Occipital lobe (tissue), 2 donors: ENCODE results near the gene JAKMIP2. TPM values are rescaled to one million over a fixed set of nuclear protein-coding genes. Genes with fewer than 3 reads are reported as not detected.
"Not testable (repeated sequence)": the region's sequence is repeated elsewhere in the genome, so short reads cannot be mapped to it uniquely, and the experiment has no call there.

Experiments
- DNase-seq: peaks from one replicate; lab custom pipeline; 2025; lab: John Stamatoyannopoulos, UW
- total RNA-seq: library from RNA; depleted of rRNA; stranded (reverse); fragments of >200 nt; gene quantifications from one replicate; pipeline ENCODE4 v1.2.3, GENCODE V29; 2014

JAKMIP2 gene
- total RNA-seq, 1 donor from 2014 or later = 67.7 TPM

- no peak for DNase-seq
These were observed 221.7 kb downstream of the JAKMIP2 start for GRCh38 chr5:147560718-147561331.

DNA sequence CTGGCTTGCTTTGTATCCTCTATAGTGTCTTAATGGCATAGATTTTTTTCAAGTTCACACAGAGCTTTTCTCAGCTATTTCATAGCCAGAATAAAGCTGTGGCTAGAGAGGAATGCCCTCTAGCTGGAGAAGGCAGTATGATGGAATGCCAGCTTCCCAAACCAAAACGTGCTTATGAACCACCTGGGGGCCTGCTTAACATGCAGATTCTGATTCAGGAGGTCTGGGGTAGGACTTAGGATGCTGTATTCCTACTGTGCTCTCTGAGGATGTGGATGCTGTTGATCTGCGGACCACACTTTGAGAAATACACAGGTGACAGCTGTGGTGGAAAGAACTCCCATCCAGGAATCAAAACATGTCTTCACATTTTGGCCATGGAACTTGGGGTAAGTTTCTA is 222.8 kb downstream of the JAKMIP2 start:
- no peak for DNase-seq

DNA sequence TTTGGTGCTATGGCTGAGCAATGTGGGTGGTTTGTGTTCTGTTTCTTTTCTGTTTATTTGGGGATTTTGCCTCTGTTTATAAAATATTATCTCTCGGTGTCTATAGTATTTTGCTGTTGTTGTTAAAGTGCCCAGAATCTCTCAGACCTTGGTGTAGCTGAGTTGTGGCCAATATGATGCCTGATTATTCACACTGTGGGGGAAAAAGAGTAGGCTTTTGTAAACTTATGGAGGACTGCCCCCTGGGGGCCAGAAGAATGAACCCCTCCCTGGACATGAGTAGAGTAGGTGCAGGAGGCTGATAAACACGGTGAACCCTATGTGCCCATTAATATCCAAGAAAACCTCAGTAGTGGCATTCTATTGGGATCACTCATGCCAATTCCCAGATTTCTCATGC is 223.7 kb downstream of the JAKMIP2 start:
- DNase-seq = no peak

DNA sequence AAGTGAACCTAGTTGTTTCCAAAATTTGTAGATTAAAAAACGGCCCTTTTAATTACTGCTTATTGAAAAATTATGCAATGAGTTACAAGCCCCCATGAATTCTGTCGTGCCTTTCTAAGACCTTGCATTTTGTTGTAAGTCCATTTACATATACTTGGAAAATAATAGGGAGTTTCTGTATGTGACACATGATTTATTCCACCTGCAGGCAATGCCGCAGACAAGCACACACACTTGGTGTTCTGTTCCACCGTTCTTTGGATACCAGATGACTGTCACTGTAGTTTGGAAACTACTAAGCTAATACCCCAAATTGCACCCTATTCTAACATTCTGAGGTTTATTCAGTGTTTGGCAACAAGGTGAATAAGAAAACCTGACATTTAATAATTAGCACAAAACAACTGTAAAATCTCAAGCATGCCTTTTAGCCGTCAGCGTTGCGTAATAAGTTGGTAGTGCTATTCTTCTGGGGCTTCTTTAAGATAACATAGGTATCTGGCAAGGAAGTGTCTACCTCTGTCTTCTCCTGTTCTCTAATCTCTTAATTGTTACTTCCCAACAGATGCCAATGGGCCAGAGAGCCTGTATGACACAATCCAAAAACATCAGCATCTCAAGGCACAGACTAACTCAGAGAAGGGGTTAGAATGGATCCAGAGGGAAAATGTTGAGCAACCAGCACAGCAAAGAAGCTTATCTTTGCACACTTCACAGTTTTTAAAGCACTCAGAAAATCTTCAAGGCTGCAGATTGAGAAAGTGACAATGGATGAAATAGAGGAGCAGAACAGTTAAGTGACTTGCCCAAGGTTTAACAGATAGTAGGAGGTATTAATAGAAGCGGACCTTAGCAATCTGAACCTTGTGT is 224.4 kb downstream of the JAKMIP2 start:
- no peak for DNase-seq

- no peak for DNase-seq
These were observed 227.4 kb downstream of the JAKMIP2 start for GRCh38 chr5:147555176-147555575.

- DNase-seq = no peak
These were observed 228.2 kb downstream of the JAKMIP2 start for GRCh38 chr5:147554261-147554817.

DNA sequence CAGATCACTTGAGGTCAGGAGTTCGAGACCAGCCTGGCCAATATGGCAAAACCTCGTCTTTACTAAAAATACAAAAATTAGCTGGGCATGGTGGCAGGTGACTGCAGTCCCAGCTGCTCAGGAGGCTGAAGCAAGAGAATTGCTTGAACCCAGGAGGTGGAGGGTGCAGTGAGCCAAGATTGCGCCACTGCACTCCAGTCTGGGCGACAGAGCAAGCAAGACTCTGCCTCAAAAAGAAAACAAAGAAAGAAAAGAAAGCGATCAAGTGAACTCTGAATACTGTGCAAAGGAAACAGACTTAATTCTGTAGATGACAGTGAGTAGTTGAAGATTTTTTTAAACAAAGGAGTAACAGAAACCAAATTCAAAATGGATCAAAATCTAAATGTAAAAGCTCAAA is 228.7 kb downstream of the JAKMIP2 start:
- DNase-seq = not testable (repeated sequence)

DNA sequence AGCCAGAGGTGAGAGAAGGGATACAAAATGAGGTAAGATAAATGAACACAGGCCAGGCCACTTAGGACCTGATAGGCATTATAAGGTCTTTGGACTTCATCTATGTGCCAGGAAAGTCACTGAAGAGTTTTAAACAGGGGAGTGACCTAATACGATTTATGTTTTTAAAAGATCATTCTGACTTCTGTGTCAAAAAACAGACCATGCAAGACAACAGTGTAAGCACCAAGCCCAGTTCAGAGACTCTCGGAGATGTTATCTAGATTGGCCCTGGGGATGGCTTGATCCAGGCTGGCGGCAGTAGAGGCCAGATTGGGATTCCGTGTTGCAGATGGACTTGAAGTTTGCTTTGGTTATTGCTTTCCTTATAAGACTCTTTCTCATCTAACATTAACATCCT is 229.6 kb downstream of the JAKMIP2 start:
- no peak for DNase-seq

GRCh38 chr5:147551677-147552076 is 230.9 kb downstream of the JAKMIP2 start:
- DNase-seq = no peak

DNA sequence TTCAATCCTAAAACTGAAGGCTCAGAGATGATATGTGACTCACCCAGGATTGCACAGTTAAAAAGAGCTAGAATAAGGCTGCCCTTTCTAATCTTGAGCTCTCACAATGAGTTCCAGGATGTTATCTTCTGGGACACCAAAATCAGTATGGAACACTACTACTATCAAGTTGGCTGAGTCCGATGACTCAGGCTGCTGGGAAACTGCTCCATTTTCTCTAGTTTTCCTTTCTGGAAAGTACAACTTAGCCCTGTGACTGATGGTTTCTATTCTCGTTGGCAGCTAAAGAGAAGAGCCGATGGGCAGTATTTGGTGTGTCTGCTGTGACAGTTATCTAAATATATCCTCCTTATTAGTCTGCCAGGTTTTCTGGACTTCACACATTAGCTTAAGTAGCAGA is 234.8 kb downstream of the JAKMIP2 start:
- DNase-seq = no peak

- DNase-seq = no peak
These were observed 238.0 kb downstream of the JAKMIP2 start for GRCh38 chr5:147544556-147544955.

DNA sequence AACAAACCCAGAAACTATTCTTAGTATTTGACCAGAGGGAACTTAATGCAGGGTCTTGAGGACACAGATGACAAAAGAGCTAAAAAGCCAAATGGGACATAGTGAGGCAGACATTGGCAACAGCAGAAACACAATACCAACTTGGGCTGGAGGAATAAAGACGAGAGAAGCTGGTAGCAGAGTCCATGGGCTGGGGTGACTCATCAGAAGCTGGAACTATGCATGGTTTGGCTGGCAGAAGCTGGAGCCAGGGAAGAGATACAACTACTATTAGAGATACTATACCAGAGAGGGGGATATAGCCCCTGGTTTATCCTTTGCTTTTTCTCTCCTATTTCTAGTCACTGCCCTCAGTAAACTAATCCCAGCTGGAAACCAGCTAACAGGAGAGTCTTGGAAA is 243.5 kb downstream of the JAKMIP2 start:
- DNase-seq = no peak

GRCh38 chr5:147538236-147538635 is 244.3 kb downstream of the JAKMIP2 start:
- no peak for DNase-seq

Other genes starting within 250 kb of the JAKMIP2 start
- not detected for gene SPINK1, start 48.9 kb upstream of the JAKMIP2 start, total RNA-seq
- gene SCGB3A2, start 96.0 kb upstream of the JAKMIP2 start, total RNA-seq = not detected
- not detected for gene C5orf46, start 123.8 kb upstream of the JAKMIP2 start, total RNA-seq